WERI-Rb-1 (cell line): ENCODE measurements around the gene SELENOP.

Experiments used
- DNase-seq: peaks from one replicate; pipeline ENCODE4 v3.0.0-alpha.2; 2020
- H3K27ac ChIP-seq: fragments of 250-450 bp; sonication (Bioruptor Pico); 2 replicates; pipeline ENCODE4 v1.5.1; 2020; ENCODE audit warnings: mild to moderate bottlenecking, moderate library complexity
- H3K27me3 ChIP-seq: fragments of 250-450 bp; sonication (Bioruptor Pico); 2 replicates; pipeline ENCODE4 v1.5.1; 2021; ENCODE audit warnings: mild to moderate bottlenecking, low read depth, moderate library complexity; ENCODE audit not compliant: insufficient read depth, severe bottlenecking
- H3K36me3 ChIP-seq: fragments of 250-450 bp; sonication (Bioruptor Pico); 2 replicates; pipeline ENCODE4 v1.5.1; 2020; ENCODE audit warnings: mild to moderate bottlenecking, moderate library complexity
- H3K4me3 ChIP-seq: 2 replicates; pipeline ENCODE4 v1.5.1; 2011; ENCODE audit warnings: low read depth, mild to moderate bottlenecking, control low read depth, low read length
- H3K9me3 ChIP-seq: fragments of 250-450 bp; sonication (Bioruptor Pico); 2 replicates; pipeline ENCODE4 v1.5.1; 2021; ENCODE audit warnings: mild to moderate bottlenecking, moderate library complexity; ENCODE audit not compliant: severe bottlenecking
- CTCF ChIP-seq: IDR thresholded peaks from 2 replicates; pipeline ENCODE4 v1.5.1; 2011; ENCODE audit warnings: low read depth, mild to moderate bottlenecking, control low read depth, inconsistent platforms, low read length

Gene SELENOP

GRCh38 chr5:42836070-42836769, 24.5 kb upstream of the SELENOP start:
- Histone ChIP-seq H3K27me3 (peaks cover 47% of the 10 kb centered on the region), H3K27ac (no peak overlapping the region), H3K9me3 (no peaks in the 10 kb centered on the region), H3K36me3 (no peaks in the 10 kb centered on the region), H3K4me3 (no peak overlapping the region)
- no peak for DNase-seq
- no peak for TF ChIP-seq CTCF

GRCh38 chr5:42832060-42832459, 20.4 kb upstream of the SELENOP start:
- Histone ChIP-seq H3K4me3 (no peak overlapping the region), H3K27ac (no peak overlapping the region), H3K36me3 (no peaks in the 10 kb centered on the region), H3K27me3 (peaks cover 54% of the 10 kb centered on the region), H3K9me3 (no peaks in the 10 kb centered on the region)
- no peak for TF ChIP-seq CTCF
- no peak for DNase-seq

- no peak for DNase-seq
- no peak overlapping the region for H3K4me3 ChIP-seq
- no peaks in the 10 kb centered on the region for H3K9me3 ChIP-seq
- H3K36me3 ChIP-seq, result no peaks in the 10 kb centered on the region
- no peak for TF ChIP-seq CTCF
- H3K27me3 ChIP-seq, result peaks cover 54% of the 10 kb centered on the region
- no peak overlapping the region for H3K27ac ChIP-seq
These were observed 19.2 kb upstream of the SELENOP start for GRCh38 chr5:42830924-42831323.

GRCh38 chr5:42828671-42829070, 17.0 kb upstream of the SELENOP start:
- H3K27ac ChIP-seq, result no peak overlapping the region
- peaks cover 64% of the 10 kb centered on the region for H3K27me3 ChIP-seq
- no peaks in the 10 kb centered on the region for H3K36me3 ChIP-seq
- no peak overlapping the region for H3K4me3 ChIP-seq
- no peak for DNase-seq
- no peaks in the 10 kb centered on the region for H3K9me3 ChIP-seq
- no peak for TF ChIP-seq CTCF

GRCh38 chr5:42826757-42827515, 15.2 kb upstream of the SELENOP start:
- H3K9me3 ChIP-seq, result no peaks in the 10 kb centered on the region
- DNase-seq, result no peak
- TF ChIP-seq CTCF, result no peak
- no peak overlapping the region for H3K27ac ChIP-seq
- H3K36me3 ChIP-seq, result no peaks in the 10 kb centered on the region
- H3K27me3 ChIP-seq, result peaks cover 65% of the 10 kb centered on the region
- H3K4me3 ChIP-seq, result no peak overlapping the region
